A673 (cell line): ENCODE measurements around the gene FXN.

Experiments used
- EZH2 ChIP-seq: fragments of 200-600 bp; sonication (generic); IDR thresholded peaks from 2 replicates; pipeline ENCODE4 v1.6.1; 2017; ENCODE audit warnings: borderline replicate concordance, low read depth, mild to moderate bottlenecking, mixed read lengths, antibody characterized with exemption, low read length; ENCODE audit not compliant: poor library complexity, severe bottlenecking
- TF ChIP-seq, protein P1 (sequence below): fragments of 300-800, 200-600 bp; sonication (generic); conservative IDR thresholded peaks from 2 replicates; pipeline ENCODE4 v1.5.1; 2017; ENCODE audit warnings: low read depth, mild to moderate bottlenecking, antibody characterized with exemption, low read length, moderate library complexity, mixed read lengths

DNA sequence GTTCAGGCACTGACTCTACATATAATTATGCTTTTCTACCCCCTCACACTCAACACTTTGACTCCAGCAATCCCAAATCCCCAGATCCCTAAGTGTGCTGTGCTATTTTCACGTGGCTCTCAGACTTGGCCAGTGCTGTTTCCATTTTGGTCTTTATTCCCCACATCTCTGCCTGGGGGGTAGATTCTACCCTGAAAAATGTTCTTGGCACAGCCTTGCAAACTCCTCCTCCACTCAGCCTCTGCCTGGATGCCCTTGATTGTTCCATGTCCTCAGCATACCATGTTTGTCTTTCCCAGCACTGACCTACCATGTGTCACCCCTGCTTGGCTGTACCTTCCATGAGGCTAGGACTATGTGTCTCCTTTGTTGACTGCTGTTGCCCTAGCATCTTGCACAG, 43.0 kb downstream of the FXN start:
- no peak for TF ChIP-seq EZH2
- TF ChIP-seq, protein P1, sequence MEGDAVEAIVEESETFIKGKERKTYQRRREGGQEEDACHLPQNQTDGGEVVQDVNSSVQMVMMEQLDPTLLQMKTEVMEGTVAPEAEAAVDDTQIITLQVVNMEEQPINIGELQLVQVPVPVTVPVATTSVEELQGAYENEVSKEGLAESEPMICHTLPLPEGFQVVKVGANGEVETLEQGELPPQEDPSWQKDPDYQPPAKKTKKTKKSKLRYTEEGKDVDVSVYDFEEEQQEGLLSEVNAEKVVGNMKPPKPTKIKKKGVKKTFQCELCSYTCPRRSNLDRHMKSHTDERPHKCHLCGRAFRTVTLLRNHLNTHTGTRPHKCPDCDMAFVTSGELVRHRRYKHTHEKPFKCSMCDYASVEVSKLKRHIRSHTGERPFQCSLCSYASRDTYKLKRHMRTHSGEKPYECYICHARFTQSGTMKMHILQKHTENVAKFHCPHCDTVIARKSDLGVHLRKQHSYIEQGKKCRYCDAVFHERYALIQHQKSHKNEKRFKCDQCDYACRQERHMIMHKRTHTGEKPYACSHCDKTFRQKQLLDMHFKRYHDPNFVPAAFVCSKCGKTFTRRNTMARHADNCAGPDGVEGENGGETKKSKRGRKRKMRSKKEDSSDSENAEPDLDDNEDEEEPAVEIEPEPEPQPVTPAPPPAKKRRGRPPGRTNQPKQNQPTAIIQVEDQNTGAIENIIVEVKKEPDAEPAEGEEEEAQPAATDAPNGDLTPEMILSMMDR = no peak
